ENCODE results near the gene GRIK3. TPM values are rescaled to one million over a fixed set of nuclear protein-coding genes. Genes with fewer than 3 reads are reported as not detected.
A peak's percentile ranks its signal among the peaks of the same experiment; 100 is the strongest.

The GRIK3 gene
- total and polyA plus RNA-seq, 2 of the 8 experiments (the other 6 are each of a cell fraction or from before 2014, with no cell fraction given) = 2.1 to 3.4 TPM

DNA sequence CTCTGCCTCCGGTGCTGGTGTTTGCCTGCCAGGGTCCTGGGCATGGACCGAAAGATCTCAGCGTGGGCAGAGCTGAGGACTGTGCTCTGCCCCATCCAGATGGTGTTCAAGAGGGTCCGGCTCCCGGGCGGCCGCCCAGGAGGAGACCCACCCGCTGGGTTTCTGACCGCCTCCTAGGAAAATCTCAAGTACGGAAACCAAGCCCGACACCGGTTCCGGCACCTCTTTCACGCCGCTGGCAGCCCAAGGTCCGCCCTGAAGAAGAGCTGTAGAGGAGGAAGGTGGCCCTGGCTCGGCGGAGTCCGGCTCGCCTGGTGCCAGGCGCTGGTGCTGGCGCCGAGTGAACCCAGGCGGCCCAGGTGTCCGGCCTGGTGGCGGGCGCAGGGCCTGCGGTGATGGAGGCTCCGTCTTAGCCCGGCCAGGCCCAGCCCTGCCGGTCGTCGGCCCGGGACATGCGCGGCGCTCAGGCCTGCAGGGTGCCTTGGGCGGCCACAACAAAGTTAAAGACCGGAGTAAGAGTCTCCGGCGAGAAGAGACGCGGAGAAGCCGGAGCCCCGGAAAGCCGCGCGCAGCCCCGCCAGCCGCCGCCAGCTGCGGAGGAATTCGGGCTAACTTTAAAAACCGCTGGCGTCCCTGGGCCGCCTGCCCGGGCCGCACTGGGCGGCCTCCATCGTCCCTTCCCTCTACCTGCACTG is 1.5 kb downstream of the GRIK3 start:
- Histone ChIP-seq H4K8ac (ENCODE audit: extremely low read depth, insufficient read depth, low read length) (peak overlapping the region; percentile 42), H3K18ac (ENCODE audit: extremely low read depth, low read length) (peak overlapping the region; percentile 71), H3K56ac (replicated peaks; ENCODE audit: insufficient read length, low read depth, low read length) (no peak overlapping the region), H3K4me1 (replicated peaks in 1 of 4; ENCODE audit: control insufficient read depth in 3 of 4, insufficient read depth in 4 of 4, low read length in 3 of 4) (peaks cover 6 to 40% (median 29%) of the 10 kb centered on the region in 4 experiments), H3K4me2 (ENCODE audit: insufficient read depth in 1 of 2, low read depth in 2 of 2, low read length in 2 of 2) (peak overlapping the region; percentile 96 to 97), H2BK20ac (ENCODE audit: low read length) (no peak overlapping the region), H4K91ac (replicated peaks; ENCODE audit: insufficient read length, low read length) (no peak overlapping the region), H3K23ac (ENCODE audit: insufficient read length) (no peak overlapping the region), H3K27ac (ENCODE audit: low read depth, low read length) (no peak overlapping the region), H2BK5ac (ENCODE audit: low read depth, low read length) (no peak overlapping the region), H2BK120ac (replicated peaks; ENCODE audit: low read depth, low read length) (no peak overlapping the region), H4K5ac (ENCODE audit: insufficient read length, low read depth, low read length) (no peak overlapping the region), H3K9me3 (ENCODE audit: insufficient read depth in 2 of 2, low read depth in 1 of 2, low read length in 1 of 2) (no peaks in the 10 kb centered on the region; a peak in 1 of 4 replicates), H2BK15ac (ENCODE audit: low read length) (no peak overlapping the region), H3K27me3 (replicated peaks in 1 of 4; ENCODE audit: control insufficient read depth in 3 of 4, extremely low read depth in 1 of 4, insufficient read depth in 3 of 4, low read length in 3 of 4) (peaks cover 38 to 73% (median 64%) of the 10 kb centered on the region in 4 experiments), H3K36me3 (ENCODE audit: control insufficient read depth in 2 of 4, insufficient read depth in 4 of 4, low read length in 3 of 4) (no peaks in the 10 kb centered on the region; a peak in 1 of 8 replicates), H3K9ac (replicated peaks in 1 of 4; ENCODE audit: extremely low read depth in 1 of 4, low read depth in 3 of 4, low read length in 3 of 4) (no peak overlapping the region; a peak in 1 of 7 replicates), H3K23me2 (ENCODE audit: low read depth, low read length) (peaks cover 28% of the 10 kb centered on the region; the same call in 1 of the 2 replicates), H3K14ac (ENCODE audit: insufficient read length) (no peak overlapping the region), H2AFZ (ENCODE audit: low read length) (no peak overlapping the region), H4K20me1 (replicated peaks in 1 of 2; ENCODE audit: control insufficient read depth in 1 of 2, insufficient read depth in 2 of 2, low read length in 2 of 2) (peaks cover 2 to 8% of the 10 kb centered on the region in 2 experiments), H3K4me3 (ENCODE audit: extremely low read depth in 1 of 4, insufficient read depth in 2 of 4, low read depth in 3 of 4, low read length in 4 of 4) (peak overlapping the region; percentile 41 to 64 (median 53)), H3K79me2 (ENCODE audit: control insufficient read depth in 1 of 2, insufficient read depth in 2 of 2, low read length in 2 of 2) (no peaks in the 10 kb centered on the region), H3K4ac (replicated peaks; ENCODE audit: insufficient read length, low read depth, low read length) (no peak overlapping the region), H3K79me1 (ENCODE audit: low read depth, low read length) (no peaks in the 10 kb centered on the region), H2AK5ac (ENCODE audit: low read depth, low read length) (no peak overlapping the region; the same call in 1 of the 2 replicates), H2BK12ac (ENCODE audit: low read depth, low read length) (no peak overlapping the region)
- DNase-seq (ENCODE audit: low read depth in 1 of 2, low spot score in 2 of 2) = peak in 1 of 2 experiments; percentile 75
- CTCF ChIA-PET (ENCODE audit: partially characterized antibody) = interaction anchor here (1.1 to 3.3 kb wide), 2 partner anchors 60 to 457 kb away, joined by 3 to 10 read pairs; no protein-coding TSS in a partner anchor
- WGBS, 2 experiments (ENCODE audit: extremely low coverage in 1 of 2, insufficient coverage in 1 of 2, insufficient read length in 1 of 2, insufficient replicate concordance in 2 of 2, low coverage in 1 of 2, low lambda C conversion rate in 2 of 2, missing lambda C conversion rate in 1 of 2) = 3% methylated on average over 49 of the region's 60 CpGs; no CpG with 5 or more reads in 1 of the 2 experiments
- POLR2A ChIA-PET (ENCODE audit: partially characterized antibody) = no interaction called here
- no peak for FAIRE-seq
- TF ChIP-seq PHF8 (conservative IDR thresholded peaks at IDR 0.05; ENCODE audit: low read depth, low read length) (no peak), SAP30 (IDR thresholded peaks at IDR 0.05; ENCODE audit: insufficient read depth, insufficient replicate concordance, low read length) (no peak), SIX5 (IDR thresholded peaks at IDR 0.05; ENCODE audit: low read depth, low read length) (no peak), BCL11A (IDR thresholded peaks at IDR 0.05; ENCODE audit: low read depth in 2 of 2, low read length in 2 of 2) (no peak), EP300 (IDR thresholded peaks at IDR 0.05; ENCODE audit: borderline replicate concordance in 1 of 2, low read depth in 2 of 2, low read length in 2 of 2) (no peak), ASH2L (IDR thresholded peaks at IDR 0.05; ENCODE audit: low read length) (peak; percentile 9), TBP (IDR thresholded peaks at IDR 0.05; ENCODE audit: low read depth, low read length) (0 out of 2 replicates have a peak, but pooled peaks have one; percentile 25), RFX5 (IDR thresholded peaks at IDR 0.05; ENCODE audit: borderline replicate concordance, low read depth, low read length) (no peak)
- TF ChIP-seq, protein P1, sequence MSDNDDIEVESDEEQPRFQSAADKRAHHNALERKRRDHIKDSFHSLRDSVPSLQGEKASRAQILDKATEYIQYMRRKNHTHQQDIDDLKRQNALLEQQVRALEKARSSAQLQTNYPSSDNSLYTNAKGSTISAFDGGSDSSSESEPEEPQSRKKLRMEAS (IDR thresholded peaks at IDR 0.05) = 0 out of 2 replicates have a peak, but pooled peaks have one; percentile 10
- TF ChIP-seq, protein P2, sequence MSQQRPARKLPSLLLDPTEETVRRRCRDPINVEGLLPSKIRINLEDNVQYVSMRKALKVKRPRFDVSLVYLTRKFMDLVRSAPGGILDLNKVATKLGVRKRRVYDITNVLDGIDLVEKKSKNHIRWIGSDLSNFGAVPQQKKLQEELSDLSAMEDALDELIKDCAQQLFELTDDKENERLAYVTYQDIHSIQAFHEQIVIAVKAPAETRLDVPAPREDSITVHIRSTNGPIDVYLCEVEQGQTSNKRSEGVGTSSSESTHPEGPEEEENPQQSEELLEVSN (IDR thresholded peaks at IDR 0.05) = 0 out of 2 replicates have a peak, but pooled peaks have one; percentile 20
